Neural progenitor cell (in vitro differentiated cells): ENCODE measurements around the gene RALGAPB.

Experiments used
- EZH2phosphoT487 ChIP-seq: fragments of 200-600 bp; sonication (generic); IDR thresholded peaks from 2 replicates; pipeline ENCODE4 v1.6.1; 2017; ENCODE audit warnings: antibody characterized with exemption
- TF ChIP-seq, protein P1 (sequence below): fragments of 200-600 bp; sonication (generic); IDR thresholded peaks from 2 replicates; pipeline ENCODE4 v1.5.1; 2017; ENCODE audit warnings: antibody characterized with exemption, mild to moderate bottlenecking

DNA sequence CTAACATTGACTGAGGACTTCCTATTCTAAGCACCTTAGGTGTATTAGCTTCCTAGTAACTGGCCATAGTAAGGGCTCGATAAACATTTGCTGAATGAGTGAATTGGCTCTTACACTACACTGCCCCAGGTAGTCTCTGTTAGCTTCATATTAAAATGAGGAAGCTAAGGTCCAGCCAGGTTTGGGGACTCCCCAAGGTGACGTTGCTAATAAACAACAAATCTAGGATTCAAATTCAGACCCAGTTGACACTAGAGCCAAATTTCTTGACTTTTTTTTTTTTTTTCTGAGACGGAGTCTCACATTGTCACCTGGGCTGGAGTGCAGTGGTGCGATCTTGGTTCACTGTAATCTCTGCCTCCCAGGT lies 145.2 kb downstream of the RALGAPB start:
- TF ChIP-seq, protein P1, sequence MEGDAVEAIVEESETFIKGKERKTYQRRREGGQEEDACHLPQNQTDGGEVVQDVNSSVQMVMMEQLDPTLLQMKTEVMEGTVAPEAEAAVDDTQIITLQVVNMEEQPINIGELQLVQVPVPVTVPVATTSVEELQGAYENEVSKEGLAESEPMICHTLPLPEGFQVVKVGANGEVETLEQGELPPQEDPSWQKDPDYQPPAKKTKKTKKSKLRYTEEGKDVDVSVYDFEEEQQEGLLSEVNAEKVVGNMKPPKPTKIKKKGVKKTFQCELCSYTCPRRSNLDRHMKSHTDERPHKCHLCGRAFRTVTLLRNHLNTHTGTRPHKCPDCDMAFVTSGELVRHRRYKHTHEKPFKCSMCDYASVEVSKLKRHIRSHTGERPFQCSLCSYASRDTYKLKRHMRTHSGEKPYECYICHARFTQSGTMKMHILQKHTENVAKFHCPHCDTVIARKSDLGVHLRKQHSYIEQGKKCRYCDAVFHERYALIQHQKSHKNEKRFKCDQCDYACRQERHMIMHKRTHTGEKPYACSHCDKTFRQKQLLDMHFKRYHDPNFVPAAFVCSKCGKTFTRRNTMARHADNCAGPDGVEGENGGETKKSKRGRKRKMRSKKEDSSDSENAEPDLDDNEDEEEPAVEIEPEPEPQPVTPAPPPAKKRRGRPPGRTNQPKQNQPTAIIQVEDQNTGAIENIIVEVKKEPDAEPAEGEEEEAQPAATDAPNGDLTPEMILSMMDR: no peak
- no peak for TF ChIP-seq EZH2phosphoT487
